ENCODE results near the gene U2AF2. TPM values are rescaled to one million over a fixed set of nuclear protein-coding genes. Genes with fewer than 3 reads are reported as not detected.
A peak's percentile ranks its signal among the peaks of the same experiment; 100 is the strongest.

U2AF2 gene
- total and polyA plus RNA-seq, 9 of the 15 experiments (the other 6 are each of a cell fraction or from before 2014, with no cell fraction given) = 3.0 to 331 (median 157) TPM

DNA sequence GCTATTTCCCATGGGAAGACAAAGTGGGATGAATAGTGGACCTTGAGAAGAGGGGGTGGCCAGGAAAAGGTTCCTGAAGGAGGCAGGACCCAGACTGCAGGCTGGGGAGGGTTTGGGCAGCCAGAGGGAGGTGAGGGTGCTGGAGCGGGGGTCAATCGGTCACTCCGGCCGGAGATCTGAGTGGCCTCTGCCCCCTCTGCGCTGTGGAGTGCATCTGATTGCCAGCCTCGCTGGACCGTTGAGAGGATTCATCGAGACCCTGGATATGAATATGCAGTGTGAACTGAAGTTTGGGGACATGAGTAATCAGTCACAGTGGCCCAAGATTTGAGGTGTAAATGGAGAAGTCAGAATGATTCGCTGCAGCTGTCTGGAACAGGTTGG lies 19.5 kb upstream of the U2AF2 start:
- Histone ChIP-seq H3K36me3 (ENCODE audit: control insufficient read depth, insufficient read depth, low read length) (peaks cover 11% of the 10 kb centered on the region; the same call in 2 of the 3 replicates), H3K4me3 (peak overlapping the region; percentile 88), H3K9ac (ENCODE audit: insufficient read depth in 1 of 2, low read depth in 2 of 2, low read length in 2 of 2) (peak overlapping the region; percentile 98), H4K20me1 (replicated peaks; ENCODE audit: control insufficient read depth, insufficient read depth, low read length) (no peaks in the 10 kb centered on the region), H3K4me2 (ENCODE audit: insufficient read depth, low read length) (peak overlapping the region; percentile 98), H3K79me2 (ENCODE audit: control insufficient read depth, insufficient read depth, low read length) (peaks cover 49% of the 10 kb centered on the region), H2AFZ (ENCODE audit: low read depth, low read length) (peak overlapping the region; percentile 91), H3K9me1 (ENCODE audit: control insufficient read depth, insufficient read depth, low read length) (no peaks in the 10 kb centered on the region), H3K27ac (ENCODE audit: extremely low read depth, low read depth, low read length) (peak overlapping the region; percentile 92), H3K27me3 (ENCODE audit: control insufficient read depth in 2 of 2, insufficient read depth in 2 of 2, low read length in 2 of 2) (no peaks in the 10 kb centered on the region), H3K4me1 (replicated peaks in 1 of 2; ENCODE audit: control insufficient read depth in 2 of 2, insufficient read depth in 2 of 2, low read length in 2 of 2) (peaks cover 24 to 37% of the 10 kb centered on the region in 2 experiments), H3K9me3 (replicated peaks; ENCODE audit: control insufficient read depth, insufficient read depth, low read depth, low read length) (0 out of 2 replicates have a peak, but pooled peaks cover 2% of the 10 kb centered on the region)
- intact Hi-C loops (cut with micrococcal nuclease) = loop anchor here (10.0 kb wide), 1 partner anchor 491 kb away; the partner anchor contains the start of gene TNNT1
- ChIA-PET POLR2A (interaction anchor here (0.8 to 1.8 kb wide), 5 partner anchors 9 to 131 kb away, joined by 3 to 18 read pairs (median 3); partner anchors contain the start of gene ZNF784), CTCF (ENCODE audit: low intra/inter-chr PET ratio) (interaction anchor here (1.0 kb wide), 1 partner anchor 12 kb away, joined by 4 read pairs; the partner anchor contains the start of gene CCDC106)
- FAIRE-seq (no peak), DNase-seq (ENCODE audit: extremely low read depth in 1 of 4, low spot score in 3 of 4) (no peak), ATAC-seq (no peak)
- TSS peak; percentile 69 for BruUV-seq (replicated peaks)
- in situ Hi-C loops (cut with MboI) = loop anchor here (5.0 to 25.0 kb wide), 4 partner anchors 177 to 761 kb away; partner anchors contain the start of genes FCAR, TNNT1 and ZSCAN5A
- WGBS (ENCODE audit: insufficient coverage, low coverage, missing lambda C conversion rate) = 0% methylated on average over 9 of the region's 9 CpGs
- no peak for TF ChIP-seq SRSF3 (IDR thresholded peaks at IDR 0.05; ENCODE audit: insufficient read depth, low read length)
- no peak for TF ChIP-seq POLR2G (IDR thresholded peaks at IDR 0.05; ENCODE audit: low read depth, low read length)
- TF ChIP-seq MAX (CRISPR knock-in tag; IDR thresholded peaks at IDR 0.05) = no peak
- TF ChIP-seq NELFE (IDR thresholded peaks at IDR 0.05; ENCODE audit: insufficient read depth, insufficient read length) = no peak
- peak; percentile 2; the same call in 1 of the 2 replicates for TF ChIP-seq SP1 (CRISPR knock-in tag; IDR thresholded peaks at IDR 0.05)
- TF ChIP-seq, protein P1, sequence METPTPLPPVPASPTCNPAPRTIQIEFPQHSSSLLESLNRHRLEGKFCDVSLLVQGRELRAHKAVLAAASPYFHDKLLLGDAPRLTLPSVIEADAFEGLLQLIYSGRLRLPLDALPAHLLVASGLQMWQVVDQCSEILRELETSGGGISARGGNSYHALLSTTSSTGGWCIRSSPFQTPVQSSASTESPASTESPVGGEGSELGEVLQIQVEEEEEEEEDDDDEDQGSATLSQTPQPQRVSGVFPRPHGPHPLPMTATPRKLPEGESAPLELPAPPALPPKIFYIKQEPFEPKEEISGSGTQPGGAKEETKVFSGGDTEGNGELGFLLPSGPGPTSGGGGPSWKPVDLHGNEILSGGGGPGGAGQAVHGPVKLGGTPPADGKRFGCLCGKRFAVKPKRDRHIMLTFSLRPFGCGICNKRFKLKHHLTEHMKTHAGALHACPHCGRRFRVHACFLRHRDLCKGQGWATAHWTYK (CRISPR knock-in tag; IDR thresholded peaks at IDR 0.05) = 0 out of 2 replicates have a peak, but pooled peaks have one; percentile 10
- TF ChIP-seq, protein P2, sequence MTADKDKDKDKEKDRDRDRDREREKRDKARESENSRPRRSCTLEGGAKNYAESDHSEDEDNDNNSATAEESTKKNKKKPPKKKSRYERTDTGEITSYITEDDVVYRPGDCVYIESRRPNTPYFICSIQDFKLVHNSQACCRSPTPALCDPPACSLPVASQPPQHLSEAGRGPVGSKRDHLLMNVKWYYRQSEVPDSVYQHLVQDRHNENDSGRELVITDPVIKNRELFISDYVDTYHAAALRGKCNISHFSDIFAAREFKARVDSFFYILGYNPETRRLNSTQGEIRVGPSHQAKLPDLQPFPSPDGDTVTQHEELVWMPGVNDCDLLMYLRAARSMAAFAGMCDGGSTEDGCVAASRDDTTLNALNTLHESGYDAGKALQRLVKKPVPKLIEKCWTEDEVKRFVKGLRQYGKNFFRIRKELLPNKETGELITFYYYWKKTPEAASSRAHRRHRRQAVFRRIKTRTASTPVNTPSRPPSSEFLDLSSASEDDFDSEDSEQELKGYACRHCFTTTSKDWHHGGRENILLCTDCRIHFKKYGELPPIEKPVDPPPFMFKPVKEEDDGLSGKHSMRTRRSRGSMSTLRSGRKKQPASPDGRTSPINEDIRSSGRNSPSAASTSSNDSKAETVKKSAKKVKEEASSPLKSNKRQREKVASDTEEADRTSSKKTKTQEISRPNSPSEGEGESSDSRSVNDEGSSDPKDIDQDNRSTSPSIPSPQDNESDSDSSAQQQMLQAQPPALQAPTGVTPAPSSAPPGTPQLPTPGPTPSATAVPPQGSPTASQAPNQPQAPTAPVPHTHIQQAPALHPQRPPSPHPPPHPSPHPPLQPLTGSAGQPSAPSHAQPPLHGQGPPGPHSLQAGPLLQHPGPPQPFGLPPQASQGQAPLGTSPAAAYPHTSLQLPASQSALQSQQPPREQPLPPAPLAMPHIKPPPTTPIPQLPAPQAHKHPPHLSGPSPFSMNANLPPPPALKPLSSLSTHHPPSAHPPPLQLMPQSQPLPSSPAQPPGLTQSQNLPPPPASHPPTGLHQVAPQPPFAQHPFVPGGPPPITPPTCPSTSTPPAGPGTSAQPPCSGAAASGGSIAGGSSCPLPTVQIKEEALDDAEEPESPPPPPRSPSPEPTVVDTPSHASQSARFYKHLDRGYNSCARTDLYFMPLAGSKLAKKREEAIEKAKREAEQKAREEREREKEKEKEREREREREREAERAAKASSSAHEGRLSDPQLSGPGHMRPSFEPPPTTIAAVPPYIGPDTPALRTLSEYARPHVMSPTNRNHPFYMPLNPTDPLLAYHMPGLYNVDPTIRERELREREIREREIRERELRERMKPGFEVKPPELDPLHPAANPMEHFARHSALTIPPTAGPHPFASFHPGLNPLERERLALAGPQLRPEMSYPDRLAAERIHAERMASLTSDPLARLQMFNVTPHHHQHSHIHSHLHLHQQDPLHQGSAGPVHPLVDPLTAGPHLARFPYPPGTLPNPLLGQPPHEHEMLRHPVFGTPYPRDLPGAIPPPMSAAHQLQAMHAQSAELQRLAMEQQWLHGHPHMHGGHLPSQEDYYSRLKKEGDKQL (CRISPR knock-in tag; IDR thresholded peaks at IDR 0.05; ENCODE audit: borderline replicate concordance) = 0 out of 2 replicates have a peak, but pooled peaks have one; percentile 18
- 0 out of 2 replicates have a peak, but pooled peaks have one; percentile 67 for TF ChIP-seq ZC3H4 (CRISPR knock-in tag; IDR thresholded peaks at IDR 0.05; ENCODE audit: borderline replicate concordance)
- no peak for TF ChIP-seq NFIX (CRISPR knock-in tag; IDR thresholded peaks at IDR 0.05; ENCODE audit: low read depth)
- no peak for TF ChIP-seq BRD9 (IDR thresholded peaks at IDR 0.05; ENCODE audit: low read depth, partially characterized antibody)
- TF ChIP-seq TGIF2 (CRISPR knock-in tag; IDR thresholded peaks at IDR 0.05) = no peak
- no peak for TF ChIP-seq ZNF165 (CRISPR knock-in tag; IDR thresholded peaks at IDR 0.05; ENCODE audit: borderline replicate concordance)
- TF ChIP-seq, protein P3, sequence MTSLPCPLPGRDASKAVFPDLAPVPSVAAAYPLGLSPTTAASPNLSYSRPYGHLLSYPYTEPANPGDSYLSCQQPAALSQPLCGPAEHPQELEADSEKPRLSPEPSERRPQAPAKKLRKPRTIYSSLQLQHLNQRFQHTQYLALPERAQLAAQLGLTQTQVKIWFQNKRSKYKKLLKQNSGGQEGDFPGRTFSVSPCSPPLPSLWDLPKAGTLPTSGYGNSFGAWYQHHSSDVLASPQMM (CRISPR knock-in tag; IDR thresholded peaks at IDR 0.05) = no peak

Measured in K562 (cell line).